ENCODE measurements around the gene ARFGEF3. TPM values are rescaled to one million over a fixed set of nuclear protein-coding genes. Genes with fewer than 3 reads are reported as not detected.

The ARFGEF3 gene
- total RNA-seq, 4 donors from 2014 or later: 2.8 to 11.8 (median 7.8) TPM

GRCh38 chr6:138266095-138266494 lies 104.4 kb downstream of the ARFGEF3 start:
- H3K4me3 ChIP-seq (ENCODE audit: low read depth, poor library complexity, severe bottlenecking): no peak overlapping the region
- intact Hi-C loops (cut with DNase I; ENCODE audit: low total_unique reads): no loop called here
- TF ChIP-seq POLR2A (IDR thresholded peaks at IDR 0.05): no peak
- no peak for TF ChIP-seq CTCF (IDR thresholded peaks at IDR 0.05)
- WGBS, 2 donors: 85 to 92% methylated on average over 3 of the region's 3 CpGs
- DNase-seq (ENCODE audit: low spot score in 2 of 2): no peak

- intact Hi-C loops (cut with DNase I; ENCODE audit: low total_unique reads): no loop called here
- DNase-seq (ENCODE audit: low spot score in 2 of 2): no peak
- TF ChIP-seq CTCF (IDR thresholded peaks at IDR 0.05): no peak
- TF ChIP-seq POLR2A (IDR thresholded peaks at IDR 0.05): no peak
- H3K4me3 ChIP-seq (ENCODE audit: low read depth, poor library complexity, severe bottlenecking): no peak overlapping the region
- 77 to 82% methylated on average over 11 of the region's 11 CpGs for WGBS, 2 donors
Observed at GRCh38 chr6:138267971-138268895, 106.5 kb downstream of the ARFGEF3 start.

GRCh38 chr6:138271451-138271850 lies 109.7 kb downstream of the ARFGEF3 start:
- intact Hi-C loops (cut with DNase I; ENCODE audit: low total_unique reads): no loop called here
- H3K4me3 ChIP-seq (ENCODE audit: low read depth, poor library complexity, severe bottlenecking): no peak overlapping the region
- TF ChIP-seq CTCF (IDR thresholded peaks at IDR 0.05): no peak
- no peak for TF ChIP-seq POLR2A (IDR thresholded peaks at IDR 0.05)
- 91 to 100% methylated on average over 1 of the region's 1 CpG for WGBS, 2 donors
- DNase-seq (ENCODE audit: low spot score in 2 of 2): no peak

GRCh38 chr6:138272533-138273315 lies 111.0 kb downstream of the ARFGEF3 start:
- TF ChIP-seq CTCF (IDR thresholded peaks at IDR 0.05): no peak
- TF ChIP-seq POLR2A (IDR thresholded peaks at IDR 0.05): no peak
- no peak for DNase-seq (ENCODE audit: low spot score in 2 of 2)
- intact Hi-C loops (cut with DNase I; ENCODE audit: low total_unique reads): no loop called here
- WGBS, 2 donors: 79 to 82% methylated on average over 8 of the region's 8 CpGs
- H3K4me3 ChIP-seq (ENCODE audit: low read depth, poor library complexity, severe bottlenecking): no peak overlapping the region

GRCh38 chr6:138275976-138276375 lies 114.2 kb downstream of the ARFGEF3 start:
- DNase-seq (ENCODE audit: low spot score in 2 of 2): no peak
- intact Hi-C loops (cut with DNase I; ENCODE audit: low total_unique reads): no loop called here
- WGBS, 2 donors: 66 to 81% methylated on average over 3 of the region's 3 CpGs
- TF ChIP-seq POLR2A (IDR thresholded peaks at IDR 0.05): no peak
- TF ChIP-seq CTCF (IDR thresholded peaks at IDR 0.05): no peak
- H3K4me3 ChIP-seq (ENCODE audit: low read depth, poor library complexity, severe bottlenecking): no peak overlapping the region
